ENCODE data around the gene XPO6.
A peak's percentile ranks its signal among the peaks of the same experiment; 100 is the strongest.

Gene XPO6

GRCh38 chr16:28205117-28205899 lies 6.5 kb downstream of the XPO6 start:
- DNase-seq (ENCODE audit: low spot score), result no peak
- TF ChIP-seq CTCF (conservative IDR thresholded peaks at IDR 0.05; ENCODE audit: low read depth), result no peak
- no peak overlapping the region for H3K27ac ChIP-seq
- ChIA-PET CTCF (no interaction called here), POLR2A (ENCODE audit: low non-redundant PET) (no interaction called here)

GRCh38 chr16:28204622-28205021 lies 7.1 kb downstream of the XPO6 start:
- H3K27ac ChIP-seq, result peak overlapping the region; percentile 28; the same call in 1 of the 2 replicates
- no peak for DNase-seq (ENCODE audit: low spot score)
- TF ChIP-seq CTCF (conservative IDR thresholded peaks at IDR 0.05; ENCODE audit: low read depth), result no peak
- CTCF ChIA-PET, result no interaction called here
- POLR2A ChIA-PET (ENCODE audit: low non-redundant PET), result no interaction called here

GRCh38 chr16:28204204-28204603 lies 7.6 kb downstream of the XPO6 start:
- ChIA-PET CTCF (no interaction called here), POLR2A (ENCODE audit: low non-redundant PET) (no interaction called here)
- no peak for TF ChIP-seq CTCF (conservative IDR thresholded peaks at IDR 0.05; ENCODE audit: low read depth)

GRCh38 chr16:28202147-28202746 lies 9.5 kb downstream of the XPO6 start:
- H3K27ac ChIP-seq, result no peak overlapping the region
- no peak for DNase-seq (ENCODE audit: low spot score)
- CTCF ChIA-PET, result interaction anchor here (0.7 kb wide), 1 partner anchor 11 kb away, joined by 3 read pairs; no protein-coding TSS in a partner anchor
- POLR2A ChIA-PET (ENCODE audit: low non-redundant PET), result no interaction called here
- no peak for TF ChIP-seq CTCF (conservative IDR thresholded peaks at IDR 0.05; ENCODE audit: low read depth)

More at GRCh38 chr16:28204204-28204603, 7.6 kb downstream of the XPO6 start:
- no peak for DNase-seq (ENCODE audit: low spot score)
- H3K27ac ChIP-seq, result peak overlapping the region; percentile 28; the same call in 1 of the 2 replicates

- ChIA-PET CTCF (no interaction called here), POLR2A (ENCODE audit: low non-redundant PET) (no interaction called here)
- no peak for DNase-seq (ENCODE audit: low spot score)
- TF ChIP-seq CTCF (conservative IDR thresholded peaks at IDR 0.05; ENCODE audit: low read depth), result no peak
- H3K27ac ChIP-seq, result no peak overlapping the region
Measured at GRCh38 chr16:28200661-28201060, 11.1 kb downstream of the XPO6 start.

- ChIA-PET CTCF (no interaction called here), POLR2A (ENCODE audit: low non-redundant PET) (no interaction called here)
- TF ChIP-seq CTCF (conservative IDR thresholded peaks at IDR 0.05; ENCODE audit: low read depth), result no peak
- no peak for DNase-seq (ENCODE audit: low spot score)
- H3K27ac ChIP-seq, result no peak overlapping the region
Measured at GRCh38 chr16:28196387-28196987, 15.3 kb downstream of the XPO6 start.

All from RWPE1 (cell line).